SKM-1 treated with dmso at 0.1 percent for 144 hours (cell line): ENCODE data around the gene WNT4.

ENCODE experiments used
- DNase-seq: peaks from one replicate; lab custom pipeline; 2025; ENCODE audit not compliant: unreplicated experiment; lab: John Stamatoyannopoulos, UW

The WNT4 gene

GRCh38 chr1:22132517-22133235 lies 10.2 kb downstream of the WNT4 start:
- DNase-seq, result no peak

GRCh38 chr1:22131875-22132486 lies 10.9 kb downstream of the WNT4 start:
- DNase-seq, result peak; percentile 8

- no peak for DNase-seq
Measured at GRCh38 chr1:22131062-22131461, 11.8 kb downstream of the WNT4 start.

GRCh38 chr1:22129501-22130117 lies 13.3 kb downstream of the WNT4 start:
- no peak for DNase-seq

GRCh38 chr1:22128392-22128791 lies 14.5 kb downstream of the WNT4 start:
- no peak for DNase-seq

- DNase-seq, result no peak
Measured at GRCh38 chr1:22127731-22128130, 15.2 kb downstream of the WNT4 start.

GRCh38 chr1:22127248-22127647 lies 15.6 kb downstream of the WNT4 start:
- DNase-seq, result no peak

- no peak for DNase-seq
Measured at GRCh38 chr1:22126531-22126930, 16.4 kb downstream of the WNT4 start.

GRCh38 chr1:22124592-22125229 lies 18.2 kb downstream of the WNT4 start:
- no peak for DNase-seq

- no peak for DNase-seq
Measured at GRCh38 chr1:22123901-22124404, 18.9 kb downstream of the WNT4 start.

GRCh38 chr1:22123071-22123390 lies 19.9 kb downstream of the WNT4 start:
- no peak for DNase-seq

- DNase-seq, result no peak
Measured at GRCh38 chr1:22122273-22123070, 20.4 kb downstream of the WNT4 start.

- DNase-seq, result no peak
Measured at GRCh38 chr1:22121421-22121911, 21.4 kb downstream of the WNT4 start.

GRCh38 chr1:22120469-22120790 lies 22.5 kb downstream of the WNT4 start:
- no peak for DNase-seq

- DNase-seq, result no peak
Measured at GRCh38 chr1:22119626-22120468, 23.1 kb downstream of the WNT4 start.

- DNase-seq, result no peak
Measured at GRCh38 chr1:22118291-22118992, 24.5 kb downstream of the WNT4 start.

GRCh38 chr1:22117851-22118250 lies 25.0 kb downstream of the WNT4 start:
- DNase-seq, result no peak

GRCh38 chr1:22117238-22117637 lies 25.7 kb downstream of the WNT4 start:
- no peak for DNase-seq

GRCh38 chr1:22115286-22115685 lies 27.6 kb downstream of the WNT4 start:
- DNase-seq, result no peak
